Epidermal melanocyte (primary cell): Measurements from ENCODE around the gene SLC7A7.
A peak's percentile ranks its signal among the peaks of the same experiment; 100 is the strongest.
"Not testable (repeated sequence)": the region's sequence is repeated elsewhere in the genome, so short reads cannot be mapped to it uniquely, and the experiment has no call there.

Experiments used
- DNase-seq: peaks from one replicate; pipeline ENCODE4 v3.0.0; 2011; ENCODE audit warnings: low spot score; ENCODE audit not compliant: insufficient read length

SLC7A7 gene

DNA sequence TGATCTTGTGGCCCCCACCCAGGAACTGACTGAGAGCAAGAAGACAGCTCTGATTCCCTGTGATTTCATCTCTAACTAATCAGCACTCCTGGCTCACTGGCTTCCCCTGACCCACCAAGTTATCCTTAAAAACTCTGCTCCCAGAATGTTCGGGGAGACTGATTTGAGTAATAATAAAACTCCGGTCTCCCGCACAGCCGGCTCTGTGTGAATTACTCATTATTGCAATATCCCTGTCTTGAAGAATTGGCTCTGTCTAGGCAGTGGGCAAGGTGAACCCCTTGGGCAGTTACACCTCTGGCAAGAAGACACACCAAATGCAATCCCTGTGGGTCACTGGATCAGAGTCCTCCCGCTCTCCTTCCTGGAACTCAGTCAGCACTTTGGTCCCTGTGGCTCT, 21.3 kb downstream of the SLC7A7 start:
- no peak for DNase-seq

DNA sequence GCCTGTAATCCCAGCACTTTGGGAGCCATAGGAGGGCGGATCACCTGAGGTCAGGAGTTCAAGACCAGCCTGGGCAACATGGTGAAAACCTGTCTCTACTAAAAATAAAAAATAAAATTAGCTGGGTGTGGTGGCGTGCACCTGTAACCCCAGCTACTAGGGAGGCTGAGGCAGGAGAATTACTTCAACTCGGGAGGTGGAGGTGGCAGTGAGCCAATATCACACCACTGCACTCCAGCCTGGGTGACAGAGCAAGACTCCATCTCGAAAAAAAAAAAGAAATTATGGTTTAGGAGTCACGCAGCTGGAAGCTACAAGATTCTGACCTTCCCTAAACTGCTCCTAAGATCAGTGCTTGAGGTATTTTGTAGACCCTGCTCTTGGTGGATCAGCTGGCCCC, 21.7 kb downstream of the SLC7A7 start:
- DNase-seq: not testable (repeated sequence)

DNA sequence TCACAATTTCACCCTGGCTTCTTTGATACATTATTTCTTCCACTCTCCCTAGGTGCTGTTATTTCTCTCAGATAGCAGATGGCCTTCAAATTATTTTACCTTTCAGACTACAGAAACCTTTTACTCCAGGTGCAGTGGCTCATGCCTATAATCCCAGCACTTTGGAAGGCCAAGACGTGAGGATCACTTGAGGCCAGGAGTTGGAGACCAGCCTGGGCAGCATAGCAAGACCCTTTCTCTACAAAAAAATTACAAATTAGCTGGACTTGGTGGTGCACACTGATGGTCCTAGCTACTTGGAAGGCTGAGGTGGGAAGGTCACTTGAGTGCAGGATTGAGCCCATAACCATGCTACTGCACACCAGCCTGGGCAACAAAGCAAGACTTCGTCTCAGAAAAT, 23.1 kb downstream of the SLC7A7 start:
- DNase-seq: no peak

DNA sequence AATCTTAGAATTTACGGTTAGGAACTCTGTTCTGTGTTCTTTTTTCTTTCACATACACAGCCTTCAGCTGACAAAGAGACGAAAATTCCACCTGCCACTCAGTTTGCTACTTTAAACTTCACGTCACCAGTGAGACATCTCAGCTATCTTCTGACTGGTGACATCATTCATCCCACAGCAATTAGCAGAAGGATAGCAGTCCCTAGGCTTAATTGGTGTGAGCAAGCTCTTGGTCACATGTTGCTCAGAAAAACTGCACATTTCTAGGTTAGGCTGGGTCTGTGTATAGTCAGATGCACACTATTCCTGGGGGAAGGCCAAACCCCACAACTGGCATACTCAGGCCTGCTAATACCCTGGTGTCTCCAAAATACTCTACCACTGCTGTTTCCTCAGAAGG, 23.9 kb downstream of the SLC7A7 start:
- no peak for DNase-seq

DNA sequence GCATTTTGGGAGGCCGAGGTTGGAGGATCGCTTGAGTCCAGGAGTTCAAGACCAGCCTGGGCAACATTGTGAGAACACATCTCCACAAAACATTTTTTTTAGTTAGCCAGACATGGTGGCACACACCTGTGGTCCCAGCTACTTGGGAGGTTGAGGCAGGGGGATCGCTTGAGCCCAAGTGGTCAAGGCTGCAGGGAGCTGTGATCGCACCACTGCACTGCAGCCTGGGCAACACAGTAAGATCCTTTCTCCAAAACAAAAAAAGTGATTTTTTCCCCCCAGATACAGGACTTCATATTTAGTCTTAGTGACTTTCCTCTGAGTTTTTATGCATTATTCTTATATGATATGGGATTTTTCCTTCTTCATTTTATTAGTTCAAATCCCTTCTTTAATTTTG, 28.6 kb downstream of the SLC7A7 start:
- no peak for DNase-seq

DNA sequence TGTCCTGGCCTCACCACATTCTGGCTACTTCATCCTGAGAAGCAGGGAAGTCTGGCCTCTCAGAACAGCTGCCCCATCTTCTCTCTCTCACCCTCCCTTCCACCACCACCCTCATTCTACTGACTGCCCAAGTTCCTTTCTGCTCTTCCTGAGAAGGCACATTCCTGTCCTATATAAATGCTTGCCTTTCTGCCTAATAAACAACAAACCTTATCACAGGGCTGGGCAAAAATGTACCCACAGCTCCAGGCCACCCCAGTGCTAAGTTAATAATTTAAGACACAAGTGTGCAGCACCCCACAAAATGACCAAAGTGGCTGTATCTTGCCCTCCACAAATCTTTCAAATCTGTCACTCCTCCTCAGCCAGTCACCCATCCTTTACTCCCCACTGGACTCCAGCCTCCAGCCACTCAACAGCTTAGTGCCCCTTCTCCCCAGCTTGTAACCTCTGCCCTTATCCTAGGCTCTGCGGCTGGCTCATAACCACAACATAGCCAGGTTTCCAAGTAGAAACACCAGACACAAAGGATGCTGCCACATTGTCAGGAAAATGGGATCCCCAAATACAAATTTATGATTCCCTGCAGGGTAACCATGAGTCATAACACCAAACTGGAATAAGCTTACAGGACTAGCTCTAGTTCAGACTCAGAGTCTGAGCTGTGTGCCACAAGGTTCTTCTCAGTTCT, 33.8 kb downstream of the SLC7A7 start:
- no peak for DNase-seq

DNA sequence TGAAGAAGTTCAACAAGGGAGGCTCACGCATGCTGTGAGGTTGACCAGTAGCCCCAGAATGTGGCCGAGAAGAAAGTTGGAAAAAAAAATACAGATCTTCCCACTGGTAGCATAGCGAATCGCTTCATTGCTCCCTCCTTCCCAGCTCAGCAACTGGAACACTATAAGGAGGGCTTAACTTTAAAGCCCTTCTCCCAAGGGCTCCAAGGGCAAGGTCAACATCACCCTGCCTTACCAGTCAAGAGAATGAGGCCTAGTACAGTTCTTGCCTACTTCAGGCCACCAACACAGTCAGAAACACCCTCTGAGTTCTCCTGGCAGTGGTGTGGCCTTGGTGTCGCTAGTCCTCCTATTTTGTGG, 34.3 kb downstream of the SLC7A7 start:
- no peak for DNase-seq

DNA sequence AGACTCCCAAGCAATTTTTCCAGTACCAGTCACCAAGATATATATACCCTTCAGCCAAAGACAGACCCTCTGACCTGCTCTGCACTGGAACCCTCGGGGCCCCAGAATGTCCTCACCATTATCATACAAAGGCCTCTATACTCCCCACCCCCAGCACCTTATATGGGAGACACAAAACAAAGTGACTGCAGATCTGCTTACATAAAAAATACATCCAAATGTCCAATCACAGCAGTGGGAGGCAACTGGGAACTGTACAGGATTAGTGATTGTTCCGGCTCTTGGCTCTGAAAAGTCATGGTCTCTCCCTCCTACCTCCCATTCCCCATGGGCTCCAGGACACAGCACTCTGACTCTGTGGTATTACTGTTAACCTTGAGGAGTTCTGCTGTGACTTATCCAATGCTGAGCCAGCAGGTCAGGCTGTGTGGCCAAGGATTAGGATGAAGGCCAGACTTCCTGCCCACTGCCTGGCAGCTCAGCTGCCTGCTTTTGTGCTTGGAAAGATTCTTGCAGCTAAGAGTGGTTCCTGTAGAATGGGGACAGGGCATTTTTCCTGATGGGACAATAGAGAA, 35.0 kb downstream of the SLC7A7 start:
- no peak for DNase-seq

DNA sequence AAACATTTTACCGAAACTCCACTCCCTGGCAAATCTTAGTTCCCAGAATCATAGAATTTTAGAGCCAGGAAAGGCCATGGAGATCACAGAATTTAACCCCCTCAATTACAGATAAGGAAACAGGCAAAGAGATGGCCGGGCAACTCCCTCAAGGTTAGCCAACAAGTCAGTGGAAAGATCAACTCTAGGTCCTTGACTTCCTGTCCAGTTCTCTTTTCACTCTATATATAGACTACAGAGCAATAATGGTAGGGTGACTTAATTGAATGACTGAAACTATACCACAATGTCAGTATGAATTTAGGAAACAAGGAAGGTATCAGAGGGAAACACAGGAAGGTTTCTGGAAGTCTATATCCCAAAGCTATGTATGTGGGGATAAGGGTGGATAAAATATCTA, 37.2 kb downstream of the SLC7A7 start:
- no peak for DNase-seq

DNA sequence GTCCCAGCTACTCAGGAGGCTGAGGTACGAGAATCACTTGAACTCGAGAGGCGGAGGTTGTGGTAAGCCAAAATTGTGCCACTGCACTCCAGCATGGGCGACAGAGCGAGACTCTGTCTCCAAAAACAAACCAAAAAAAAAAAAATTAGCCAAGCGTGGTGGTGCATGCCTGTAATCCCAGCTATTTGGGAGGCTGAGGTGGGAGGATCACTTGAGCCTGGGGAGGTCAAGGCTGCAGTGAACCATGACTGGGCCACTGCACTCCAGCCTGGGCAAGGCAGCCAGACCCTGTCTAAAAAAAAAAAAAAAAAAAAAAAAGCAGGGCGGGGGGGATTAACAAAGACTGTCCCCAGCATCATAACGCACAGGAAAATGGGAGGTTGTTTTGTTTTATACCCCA, 38.4 kb downstream of the SLC7A7 start:
- DNase-seq: not testable (repeated sequence)

DNA sequence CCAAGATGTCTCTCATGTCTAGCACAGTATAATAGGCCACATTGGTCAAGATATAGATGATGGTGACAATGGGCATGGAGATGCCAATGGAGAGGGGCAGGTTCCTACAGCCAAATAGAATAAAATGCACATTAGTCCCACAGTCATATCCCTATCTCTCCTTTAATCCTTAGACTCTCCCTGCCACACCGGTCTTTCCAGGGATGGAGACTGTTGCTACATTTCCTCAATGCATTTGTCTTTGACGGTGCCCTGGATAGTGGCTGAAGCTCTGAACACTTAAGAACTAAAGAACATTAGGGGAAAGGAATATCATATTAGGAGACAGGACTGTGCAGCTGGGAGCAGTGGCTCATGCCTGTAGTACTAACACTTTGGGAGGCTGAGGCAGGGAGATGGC, 39.0 kb downstream of the SLC7A7 start:
- DNase-seq: no peak

DNA sequence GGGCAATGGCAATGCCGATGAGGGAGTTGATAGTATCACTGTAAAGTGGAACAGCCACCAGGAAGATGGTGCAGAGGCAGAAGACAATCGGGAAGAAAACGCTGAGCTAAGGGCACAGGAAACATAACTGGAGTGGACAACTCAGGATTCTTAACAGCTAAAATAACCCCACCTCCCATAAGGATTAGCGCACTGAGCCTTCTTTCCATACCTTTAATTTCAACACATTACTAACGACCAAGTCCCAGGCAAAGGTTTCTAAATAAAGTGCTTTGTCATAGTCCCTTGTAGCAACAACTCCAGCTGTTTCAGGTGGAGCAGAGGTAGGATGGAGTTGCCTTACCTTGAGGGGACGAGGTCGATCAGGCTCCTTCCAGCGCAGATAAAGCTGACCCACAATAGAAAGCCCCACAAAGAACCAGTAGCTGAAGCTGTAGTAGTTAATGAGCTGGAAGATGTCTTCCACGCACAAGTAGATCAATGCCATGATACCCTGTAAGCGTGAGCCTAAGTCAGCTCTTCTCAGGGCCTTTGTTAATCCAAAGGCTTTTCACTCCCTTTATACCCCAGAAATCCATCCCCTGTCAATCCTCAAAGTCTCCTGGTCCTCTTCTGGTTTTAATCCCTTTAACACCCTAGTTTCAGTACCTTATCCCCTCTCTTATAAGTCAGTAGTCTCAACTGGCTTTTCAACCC, 41.1 kb downstream of the SLC7A7 start:
- no peak for DNase-seq

DNA sequence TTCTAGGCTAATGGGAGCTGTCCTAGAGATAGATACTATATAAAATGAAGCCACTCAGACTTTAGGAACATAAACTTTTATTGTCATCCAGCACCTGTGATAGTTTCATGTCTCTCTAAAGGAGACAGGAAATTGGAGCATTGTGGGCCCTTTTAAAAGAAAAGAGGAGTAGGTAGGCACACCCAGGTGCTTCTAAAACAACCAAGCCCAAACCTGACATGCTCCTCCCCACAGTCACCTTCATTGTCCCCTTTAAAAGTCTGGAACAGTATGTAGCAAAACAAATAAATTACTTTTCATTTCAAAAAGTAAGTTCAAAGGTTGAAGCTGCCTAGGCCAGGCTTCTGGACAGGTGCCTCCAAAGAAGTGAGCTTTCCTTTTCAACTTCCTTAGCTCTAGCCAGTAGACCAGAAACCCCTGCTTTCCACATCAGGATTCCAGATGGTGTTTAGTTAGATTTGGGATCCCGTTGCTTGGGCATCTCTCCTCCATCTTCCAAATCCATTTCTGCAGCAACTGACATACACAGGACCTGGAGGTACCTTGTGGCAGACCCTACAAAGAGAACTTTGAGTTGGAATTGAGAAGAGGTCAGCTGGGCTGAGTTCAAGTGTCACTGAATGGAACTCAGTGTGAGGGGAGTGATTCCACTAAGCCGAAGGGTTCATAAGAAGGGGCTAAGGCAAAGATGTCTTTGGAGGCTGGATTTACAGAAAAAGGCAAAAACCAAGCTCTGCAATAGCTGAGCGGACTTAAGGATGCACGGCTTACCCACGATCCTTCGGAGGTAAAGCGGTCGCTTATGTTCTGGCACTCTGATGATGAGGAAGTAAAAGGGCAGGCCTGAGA, 41.8 kb downstream of the SLC7A7 start:
- DNase-seq: no peak

DNA sequence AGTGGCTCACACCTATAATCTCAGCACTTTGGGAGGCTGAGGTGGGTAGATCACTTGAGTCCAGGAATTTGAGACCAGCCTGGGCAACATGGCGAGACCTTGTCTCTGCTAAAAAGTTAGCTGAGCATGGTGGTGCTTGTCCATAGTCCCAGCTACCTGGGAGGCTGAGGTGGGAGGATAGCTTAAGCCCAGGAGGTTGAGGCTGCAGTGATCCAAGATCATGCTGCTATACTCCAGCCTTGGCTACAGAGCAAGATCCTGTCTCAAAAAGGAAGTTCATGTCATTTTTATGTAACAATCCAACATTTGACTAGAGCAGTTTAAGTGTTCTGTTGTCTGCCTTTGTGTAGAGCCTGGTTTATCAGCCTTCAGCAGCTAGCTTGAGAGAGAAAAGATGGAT, 42.5 kb downstream of the SLC7A7 start:
- DNase-seq: no peak

DNA sequence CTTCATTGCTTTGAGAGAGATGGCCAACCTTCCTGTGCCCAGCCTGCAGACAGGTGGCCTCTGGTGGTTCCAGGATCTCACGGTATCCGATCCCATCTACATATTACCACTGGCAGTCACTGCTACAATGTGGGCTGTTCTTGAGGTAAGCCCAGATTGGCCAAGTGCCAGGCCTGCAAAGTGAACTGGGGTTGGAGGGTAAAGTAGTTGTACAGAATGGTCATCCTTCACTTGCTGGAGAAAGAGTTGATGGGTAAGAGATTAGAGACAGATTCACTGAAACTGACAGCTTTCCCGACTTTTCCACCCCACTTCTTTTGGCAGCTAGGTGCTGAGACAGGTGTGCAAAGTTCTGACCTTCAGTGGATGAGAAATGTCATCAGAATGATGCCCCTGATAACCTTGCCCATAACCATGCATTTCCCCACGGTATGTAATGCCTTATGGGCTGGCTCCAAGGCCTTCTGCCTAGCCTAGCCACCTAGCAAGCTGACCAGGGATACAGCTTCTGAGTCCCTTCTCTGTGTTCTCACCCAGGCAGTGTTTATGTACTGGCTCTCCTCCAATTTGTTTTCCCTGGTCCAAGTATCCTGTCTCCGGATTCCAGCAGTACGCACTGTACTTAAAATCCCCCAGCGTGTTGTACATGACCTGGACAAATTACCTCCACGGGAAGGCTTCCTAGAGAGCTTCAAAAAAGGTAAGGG, 44.6 kb downstream of the SLC7A7 start:
- DNase-seq: no peak

DNA sequence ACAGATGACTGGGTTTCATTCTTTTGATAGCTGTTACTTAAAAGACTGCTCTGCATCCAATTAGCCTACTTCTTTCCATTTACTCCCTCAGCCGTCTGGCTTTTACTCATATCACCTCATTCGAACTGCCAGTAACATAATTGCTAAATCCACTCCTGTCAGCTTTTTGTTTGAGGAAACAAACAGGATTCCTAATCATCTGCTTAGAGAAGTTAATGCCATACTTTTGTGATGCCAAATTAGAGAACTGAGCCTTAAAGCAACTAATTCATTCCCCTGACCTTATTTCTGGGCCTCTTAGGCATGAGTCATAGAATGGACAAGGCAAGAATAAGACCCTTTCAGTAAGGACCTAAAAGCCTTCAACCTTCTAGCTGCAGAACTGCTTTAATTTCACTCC, 45.9 kb downstream of the SLC7A7 start:
- no peak for DNase-seq

DNA sequence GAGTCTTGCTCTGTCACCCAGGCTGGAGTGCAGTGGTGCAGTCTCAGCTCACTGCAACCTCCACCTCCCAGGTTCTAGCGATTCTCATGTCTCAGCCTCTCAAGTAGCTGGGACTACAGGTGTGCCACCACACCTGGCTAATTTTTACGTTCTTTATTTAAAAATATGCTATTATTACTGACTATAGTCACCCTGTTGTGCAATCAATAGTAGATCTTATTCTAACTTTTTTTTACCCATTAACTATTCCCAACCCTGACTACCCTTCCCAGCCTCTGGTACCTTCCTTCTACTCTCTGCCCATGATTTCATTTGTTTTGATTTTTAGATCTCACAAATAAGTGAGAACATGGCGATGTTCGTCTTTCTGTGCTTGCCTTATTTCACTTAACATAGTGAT, 46.3 kb downstream of the SLC7A7 start:
- DNase-seq: no peak

DNA sequence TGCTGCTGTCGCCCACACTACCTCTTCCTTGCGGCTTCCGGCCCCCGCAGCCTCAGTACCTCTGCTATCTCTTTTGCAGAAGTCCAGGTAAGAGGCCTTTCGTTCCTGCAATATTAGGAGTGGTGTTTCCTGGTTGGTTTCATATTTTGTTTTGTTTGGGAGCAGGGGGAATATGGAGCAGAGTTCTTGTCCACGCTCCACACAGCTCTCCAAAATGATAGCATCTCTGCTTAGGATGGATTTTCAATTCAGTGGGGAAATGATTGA, 48.0 kb downstream of the SLC7A7 start:
- no peak for DNase-seq

DNA sequence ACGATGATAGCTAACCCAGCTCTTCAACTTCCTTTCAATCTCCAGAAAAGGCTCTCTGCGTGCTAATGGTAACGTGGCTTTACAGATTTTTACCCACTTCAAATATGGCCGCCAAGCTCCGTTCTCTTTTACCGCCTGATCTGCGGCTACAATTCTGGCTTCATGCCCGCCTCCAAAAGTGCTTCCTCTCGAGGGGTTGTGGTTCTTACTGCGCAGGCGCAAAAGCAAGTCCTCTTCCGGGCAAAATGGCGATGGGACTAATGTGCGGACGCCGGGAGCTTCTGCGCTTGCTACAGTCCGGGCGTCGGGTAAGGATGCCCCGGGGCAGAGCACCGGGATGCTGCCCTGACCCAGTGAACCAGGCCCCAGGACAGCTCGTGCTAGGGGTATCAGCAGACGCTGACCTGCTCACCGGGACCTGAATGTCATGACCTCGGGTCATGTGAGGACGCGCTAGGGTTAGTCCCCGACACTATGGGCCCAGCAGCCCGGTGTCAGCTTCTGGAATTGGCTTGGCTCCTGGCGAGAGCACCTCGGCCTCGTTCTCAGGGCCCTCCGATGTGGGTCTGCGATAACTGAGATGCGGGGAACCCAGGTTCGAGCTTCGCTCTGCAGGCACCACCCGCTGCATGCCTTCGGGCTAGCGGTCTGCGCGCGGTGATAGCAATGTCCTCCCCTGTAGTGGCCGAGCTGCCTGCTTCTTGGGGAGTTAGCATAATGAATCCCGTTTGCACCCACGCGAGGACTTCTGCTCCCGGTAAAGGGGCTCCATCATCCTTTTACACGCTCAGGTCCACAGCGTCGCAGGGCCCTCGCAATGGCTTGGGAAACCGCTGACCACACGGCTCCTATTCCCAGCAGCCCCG, 48.5 kb downstream of the SLC7A7 start, which contains the start of gene OXA1L:
TSS of gene OXA1L (plus strand) at position 232 of the 866 bp plus-strand sequence. CDS start at position 246, 14 bp downstream.
- peak; percentile 95 for DNase-seq

DNA sequence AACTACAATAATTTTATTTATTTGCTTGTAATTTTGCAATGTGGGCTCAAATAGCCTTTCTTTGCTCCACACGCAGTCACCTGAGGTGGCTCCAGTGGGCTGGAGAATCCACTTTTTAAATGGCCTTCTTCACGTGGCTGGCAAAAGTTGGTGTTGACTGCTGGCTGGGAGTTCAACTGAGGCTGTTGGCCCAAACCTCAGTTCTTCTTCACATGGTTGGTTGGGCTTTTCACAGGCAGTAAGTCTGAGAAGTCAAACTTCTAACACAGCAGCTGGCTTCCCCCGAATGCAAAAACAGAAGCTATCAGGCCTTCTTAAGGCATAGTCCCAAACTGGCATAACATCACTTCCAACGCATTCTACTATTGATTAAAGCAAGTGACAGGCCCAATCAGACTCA, 50.9 kb downstream of the SLC7A7 start:
- DNase-seq: no peak

DNA sequence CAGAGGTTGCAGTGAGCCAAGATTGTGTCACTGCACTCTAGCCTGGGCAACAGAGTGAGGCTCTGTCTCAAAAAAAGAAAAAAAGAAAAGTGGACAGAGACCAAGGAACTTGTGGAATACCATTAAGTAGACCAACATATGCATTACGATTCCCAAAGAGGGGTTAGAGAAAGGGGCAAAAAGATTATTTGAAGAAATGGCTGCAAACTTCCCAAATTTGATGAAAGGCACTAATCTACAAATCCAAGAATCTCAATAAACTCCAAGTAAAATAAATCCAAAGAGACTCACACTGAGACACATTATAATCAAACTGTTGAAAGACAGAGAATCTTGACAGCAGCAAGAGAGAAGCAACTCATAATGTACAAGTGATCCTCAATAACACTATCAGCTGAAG, 53.5 kb downstream of the SLC7A7 start:
- no peak for DNase-seq
